ENCODE data around the gene KITLG.
"Not testable (repeated sequence)": the region's sequence is repeated elsewhere in the genome, so short reads cannot be mapped to it uniquely, and the experiment has no call there.

Gene KITLG

GRCh38 chr12:88580051-88580871 is at the start of gene KITLG:
Gene KITLG, minus strand, starts transcription at chr12:88580471. Its CDS starts 193 bp downstream, at chr12:88580278.
- no peak for DNase-seq (ENCODE audit: low spot score)

GRCh38 chr12:88628856-88629509 is 48.7 kb upstream of the KITLG start:
- no peak for DNase-seq (ENCODE audit: low spot score)

GRCh38 chr12:88628035-88628434 is 47.8 kb upstream of the KITLG start:
- not testable (repeated sequence) for DNase-seq (ENCODE audit: low spot score)

GRCh38 chr12:88627501-88627900 is 47.2 kb upstream of the KITLG start:
- DNase-seq (ENCODE audit: low spot score) = no peak

GRCh38 chr12:88625356-88625755 is 45.1 kb upstream of the KITLG start:
- no peak for DNase-seq (ENCODE audit: low spot score)

- DNase-seq (ENCODE audit: low spot score) = no peak
Observed at GRCh38 chr12:88624911-88625310, 44.6 kb upstream of the KITLG start.

- no peak for DNase-seq (ENCODE audit: low spot score)
Observed at GRCh38 chr12:88623777-88624548, 43.7 kb upstream of the KITLG start.

GRCh38 chr12:88617352-88617751 is 37.1 kb upstream of the KITLG start:
- no peak for DNase-seq (ENCODE audit: low spot score)

- no peak for DNase-seq (ENCODE audit: low spot score)
Observed at GRCh38 chr12:88615490-88615889, 35.2 kb upstream of the KITLG start.

- DNase-seq (ENCODE audit: low spot score) = no peak
Observed at GRCh38 chr12:88604646-88605045, 24.4 kb upstream of the KITLG start.

- DNase-seq (ENCODE audit: low spot score) = no peak
Observed at GRCh38 chr12:88600272-88600671, 20.0 kb upstream of the KITLG start.

GRCh38 chr12:88597365-88597764 is 17.1 kb upstream of the KITLG start:
- DNase-seq (ENCODE audit: low spot score) = no peak

- no peak for DNase-seq (ENCODE audit: low spot score)
Observed at GRCh38 chr12:88595697-88596096, 15.4 kb upstream of the KITLG start.

- DNase-seq (ENCODE audit: low spot score) = no peak
Observed at GRCh38 chr12:88594780-88595179, 14.5 kb upstream of the KITLG start.

GRCh38 chr12:88591343-88591742 is 11.1 kb upstream of the KITLG start:
- no peak for DNase-seq (ENCODE audit: low spot score)

- DNase-seq (ENCODE audit: low spot score) = no peak
Observed at GRCh38 chr12:88590851-88591250, 10.6 kb upstream of the KITLG start.

GRCh38 chr12:88585077-88585476 is 4.8 kb upstream of the KITLG start:
- DNase-seq (ENCODE audit: low spot score) = no peak

- no peak for DNase-seq (ENCODE audit: low spot score)
Observed at GRCh38 chr12:88579601-88580050, 645 bp downstream of the KITLG start.

- no peak for DNase-seq (ENCODE audit: low spot score)
Observed at GRCh38 chr12:88579161-88579517, 1.1 kb downstream of the KITLG start.

- no peak for DNase-seq (ENCODE audit: low spot score)
Observed at GRCh38 chr12:88578276-88579160, 1.8 kb downstream of the KITLG start.

- DNase-seq (ENCODE audit: low spot score) = no peak
Observed at GRCh38 chr12:88577537-88577936, 2.7 kb downstream of the KITLG start.

GRCh38 chr12:88576866-88577265 is 3.4 kb downstream of the KITLG start:
- DNase-seq (ENCODE audit: low spot score) = no peak
